ENCODE data around the gene SGIP1. TPM values are rescaled to one million over a fixed set of nuclear protein-coding genes. Genes with fewer than 3 reads are reported as not detected.
A peak's percentile ranks its signal among the peaks of the same experiment; 100 is the strongest.

Gene SGIP1
- total and polyA plus RNA-seq, 9 donors, result 0.91 to 7.0 (median 3.3) TPM

- Histone ChIP-seq H3K9me3 (no peaks in the 10 kb centered on the region), H3K4me1 (ENCODE audit: insufficient read depth) (no peaks in the 10 kb centered on the region), H3K27ac (no peak overlapping the region), H3K36me3 (no peaks in the 10 kb centered on the region), H3K4me3 (no peak overlapping the region), H3K27me3 (no peaks in the 10 kb centered on the region)
- intact Hi-C loops (cut with DNase I), result no loop called here
- WGBS, 3 donors, result 70 to 86% (median 86%) methylated on average over 3 of the region's 3 CpGs
- no peak for TF ChIP-seq EP300 (IDR thresholded peaks at IDR 0.05)
- TF ChIP-seq CTCF (IDR thresholded peaks at IDR 0.05), result no peak
- TF ChIP-seq POLR2A (IDR thresholded peaks at IDR 0.05), result no peak
- no peak for DNase-seq
Measured at GRCh38 chr1:66497910-66498309, 36.0 kb upstream of the SGIP1 start.

- TF ChIP-seq CTCF (IDR thresholded peaks at IDR 0.05) (no peak), EP300 (IDR thresholded peaks at IDR 0.05) (no peak), POLR2A (IDR thresholded peaks at IDR 0.05) (no peak)
- H3K4me3 ChIP-seq, result no peak overlapping the region
- H3K4me1 ChIP-seq (ENCODE audit: insufficient read depth), result no peaks in the 10 kb centered on the region
- H3K9me3 ChIP-seq, result no peaks in the 10 kb centered on the region
- no peak overlapping the region for H3K27ac ChIP-seq
- no peak for DNase-seq
- no peaks in the 10 kb centered on the region for H3K36me3 ChIP-seq
- 78 to 81% (median 79%) methylated on average over 1 of the region's 1 CpG for WGBS, 3 donors
- H3K27me3 ChIP-seq, result no peaks in the 10 kb centered on the region
- intact Hi-C loops (cut with DNase I), result no loop called here
Measured at GRCh38 chr1:66500301-66500700, 33.7 kb upstream of the SGIP1 start.

GRCh38 chr1:66502086-66502485 is 31.9 kb upstream of the SGIP1 start:
- no peaks in the 10 kb centered on the region for H3K4me1 ChIP-seq (ENCODE audit: insufficient read depth)
- TF ChIP-seq CTCF (IDR thresholded peaks at IDR 0.05) (no peak), EP300 (IDR thresholded peaks at IDR 0.05) (no peak), POLR2A (IDR thresholded peaks at IDR 0.05) (no peak)
- no peak for DNase-seq
- WGBS, 3 donors, result 21 to 43% (median 22%) methylated on average over 1 of the region's 1 CpG
- H3K36me3 ChIP-seq, result no peaks in the 10 kb centered on the region
- H3K4me3 ChIP-seq, result no peak overlapping the region
- intact Hi-C loops (cut with DNase I), result no loop called here
- H3K27ac ChIP-seq, result no peak overlapping the region
- H3K27me3 ChIP-seq, result no peaks in the 10 kb centered on the region
- no peaks in the 10 kb centered on the region for H3K9me3 ChIP-seq

- Histone ChIP-seq H3K27ac (no peak overlapping the region), H3K27me3 (no peaks in the 10 kb centered on the region), H3K4me3 (no peak overlapping the region), H3K4me1 (ENCODE audit: insufficient read depth) (no peaks in the 10 kb centered on the region), H3K9me3 (no peaks in the 10 kb centered on the region), H3K36me3 (no peaks in the 10 kb centered on the region)
- no peak for TF ChIP-seq EP300 (IDR thresholded peaks at IDR 0.05)
- intact Hi-C loops (cut with DNase I), result no loop called here
- 23 to 42% (median 27%) methylated on average over 3 of the region's 3 CpGs for WGBS, 3 donors
- peak in 1 of 5 donors; percentile 19 for DNase-seq
Measured at GRCh38 chr1:66503841-66504470, 30.0 kb upstream of the SGIP1 start.

GRCh38 chr1:66505671-66506392 is 28.1 kb upstream of the SGIP1 start:
- no peaks in the 10 kb centered on the region for H3K9me3 ChIP-seq
- TF ChIP-seq EP300 (IDR thresholded peaks at IDR 0.05) (no peak), CTCF (IDR thresholded peaks at IDR 0.05) (no peak), POLR2A (IDR thresholded peaks at IDR 0.05) (no peak)
- H3K27me3 ChIP-seq, result no peaks in the 10 kb centered on the region
- intact Hi-C loops (cut with DNase I), result no loop called here
- H3K4me3 ChIP-seq, result no peak overlapping the region
- no peak for DNase-seq
- WGBS, 3 donors, result 65 to 76% (median 73%) methylated on average over 5 of the region's 5 CpGs
- no peaks in the 10 kb centered on the region for H3K4me1 ChIP-seq (ENCODE audit: insufficient read depth)
- no peaks in the 10 kb centered on the region for H3K36me3 ChIP-seq
- H3K27ac ChIP-seq, result no peak overlapping the region
